Measurements from ENCODE around the gene ATE1.

Gene ATE1

GRCh38 chr10:121879476-121879875 is 48.4 kb downstream of the ATE1 start:
- TF ChIP-seq CTCF (IDR thresholded peaks at IDR 0.05; ENCODE audit: low read depth, low read length), result no peak
- no peak for DNase-seq
- no peak overlapping the region for H3K4me3 ChIP-seq (ENCODE audit: low read depth, low read length)
- no peaks in the 10 kb centered on the region for H3K9me3 ChIP-seq (ENCODE audit: severe bottlenecking)
- H3K27me3 ChIP-seq (ENCODE audit: insufficient read depth, low read depth, severe bottlenecking), result no peaks in the 10 kb centered on the region
- no peak overlapping the region for H3K27ac ChIP-seq
- H3K36me3 ChIP-seq, result peaks cover 6% of the 10 kb centered on the region

- Histone ChIP-seq H3K27me3 (ENCODE audit: insufficient read depth, low read depth, severe bottlenecking) (no peaks in the 10 kb centered on the region), H3K27ac (no peak overlapping the region), H3K36me3 (peaks cover 11% of the 10 kb centered on the region), H3K9me3 (ENCODE audit: severe bottlenecking) (no peaks in the 10 kb centered on the region), H3K4me3 (ENCODE audit: low read depth, low read length) (no peak overlapping the region)
- TF ChIP-seq CTCF (IDR thresholded peaks at IDR 0.05; ENCODE audit: low read depth, low read length), result no peak
- DNase-seq, result no peak
Measured at GRCh38 chr10:121873236-121873635, 54.6 kb downstream of the ATE1 start.

- Histone ChIP-seq H3K9me3 (ENCODE audit: severe bottlenecking) (no peaks in the 10 kb centered on the region), H3K27me3 (ENCODE audit: insufficient read depth, low read depth, severe bottlenecking) (no peaks in the 10 kb centered on the region), H3K4me3 (ENCODE audit: low read depth, low read length) (no peak overlapping the region), H3K36me3 (peaks cover 11% of the 10 kb centered on the region), H3K27ac (no peak overlapping the region)
- no peak for TF ChIP-seq CTCF (IDR thresholded peaks at IDR 0.05; ENCODE audit: low read depth, low read length)
- no peak for DNase-seq
Measured at GRCh38 chr10:121870413-121870812, 57.4 kb downstream of the ATE1 start.

- H3K36me3 ChIP-seq, result peaks cover 10% of the 10 kb centered on the region
- TF ChIP-seq CTCF (IDR thresholded peaks at IDR 0.05; ENCODE audit: low read depth, low read length), result no peak
- no peaks in the 10 kb centered on the region for H3K27me3 ChIP-seq (ENCODE audit: insufficient read depth, low read depth, severe bottlenecking)
- no peak overlapping the region for H3K4me3 ChIP-seq (ENCODE audit: low read depth, low read length)
- no peaks in the 10 kb centered on the region for H3K9me3 ChIP-seq (ENCODE audit: severe bottlenecking)
- no peak for DNase-seq
- H3K27ac ChIP-seq, result no peak overlapping the region
Measured at GRCh38 chr10:121865554-121865953, 62.3 kb downstream of the ATE1 start.

DNA sequence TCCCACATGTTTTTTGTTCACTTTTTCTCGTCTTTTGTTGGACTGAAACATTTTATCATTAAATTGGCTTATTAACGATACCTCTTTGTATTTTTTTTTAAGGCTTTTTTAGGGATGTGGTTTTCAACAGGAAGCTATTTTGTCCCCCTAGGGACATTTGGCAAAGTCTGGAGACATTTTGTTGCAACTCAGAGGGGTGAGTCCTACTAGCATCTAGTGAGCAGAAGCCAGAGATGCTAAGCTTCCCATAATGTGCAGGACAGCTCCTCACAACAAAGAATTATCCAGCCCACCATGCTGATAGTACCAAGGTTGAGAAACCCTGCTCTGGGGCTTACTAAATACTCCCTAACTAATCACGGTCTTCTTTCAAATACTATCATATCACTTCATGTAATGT is 63.2 kb downstream of the ATE1 start:
- no peaks in the 10 kb centered on the region for H3K27me3 ChIP-seq (ENCODE audit: insufficient read depth, low read depth, severe bottlenecking)
- no peaks in the 10 kb centered on the region for H3K9me3 ChIP-seq (ENCODE audit: severe bottlenecking)
- H3K36me3 ChIP-seq, result peaks cover 10% of the 10 kb centered on the region
- H3K27ac ChIP-seq, result no peak overlapping the region
- no peak for TF ChIP-seq CTCF (IDR thresholded peaks at IDR 0.05; ENCODE audit: low read depth, low read length)
- DNase-seq, result no peak
- no peak overlapping the region for H3K4me3 ChIP-seq (ENCODE audit: low read depth, low read length)

GRCh38 chr10:121864168-121864567 is 63.7 kb downstream of the ATE1 start:
- Histone ChIP-seq H3K36me3 (peaks cover 10% of the 10 kb centered on the region), H3K4me3 (ENCODE audit: low read depth, low read length) (no peak overlapping the region), H3K27me3 (ENCODE audit: insufficient read depth, low read depth, severe bottlenecking) (no peaks in the 10 kb centered on the region), H3K9me3 (ENCODE audit: severe bottlenecking) (no peaks in the 10 kb centered on the region), H3K27ac (no peak overlapping the region)
- no peak for DNase-seq
- no peak for TF ChIP-seq CTCF (IDR thresholded peaks at IDR 0.05; ENCODE audit: low read depth, low read length)
